Measurements from ENCODE around the gene HDAC9. TPM values are rescaled to one million over a fixed set of nuclear protein-coding genes. Genes with fewer than 3 reads are reported as not detected.
A peak's percentile ranks its signal among the peaks of the same experiment; 100 is the strongest.

HDAC9 gene
- total RNA-seq, 1 donor from 2014 or later: 27.6 TPM

GRCh38 chr7:18552943-18553604 is 57.5 kb downstream of the HDAC9 start:
- Mint-ChIP-seq H3K4me3 (ENCODE audit: unreplicated experiment) (no peak overlapping the region), H3K27ac (ENCODE audit: unreplicated experiment) (no peak overlapping the region), H3K27me3 (ENCODE audit: low read depth, unreplicated experiment) (no peaks in the 10 kb centered on the region), H3K9me3 (ENCODE audit: unreplicated experiment) (no peaks in the 10 kb centered on the region), H3K4me1 (ENCODE audit: low read depth, unreplicated experiment) (peaks cover 22% of the 10 kb centered on the region), H3K36me3 (ENCODE audit: low read depth, unreplicated experiment) (peaks cover 3% of the 10 kb centered on the region)
- H3K27ac ChIP-seq (ENCODE audit: low read depth, low read length): no peak overlapping the region
- H4K20me1 ChIP-seq (ENCODE audit: insufficient read depth, low read length): no peaks in the 10 kb centered on the region
- FAIRE-seq (peak; percentile 34), DNase-seq (ENCODE audit: low read depth) (peak; percentile 19)
- peak overlapping the region; percentile 6 for H3K9ac ChIP-seq (ENCODE audit: low read length)
- H3K4me1 ChIP-seq (ENCODE audit: insufficient read depth, low read length): peaks cover 21% of the 10 kb centered on the region
- no peak overlapping the region for H3K4me3 ChIP-seq (ENCODE audit: insufficient read depth, low read depth, low read length)
- no peaks in the 10 kb centered on the region for H3K9me3 ChIP-seq (ENCODE audit: insufficient read depth, low read depth, low read length)
- TF ChIP-seq EZH2 (IDR thresholded peaks at IDR 0.05; ENCODE audit: insufficient read depth, low read length) (no peak), CTCF (IDR thresholded peaks at IDR 0.05; ENCODE audit: insufficient read depth, low read depth, low read length) (no peak)
- no peaks in the 10 kb centered on the region for H3K27me3 ChIP-seq (ENCODE audit: insufficient read depth, low read length)
- peaks cover 5% of the 10 kb centered on the region for H3K79me2 ChIP-seq (ENCODE audit: insufficient read depth, low read length)
- peak overlapping the region; percentile 37 for H3K4me2 ChIP-seq (ENCODE audit: low read length)
- no peaks in the 10 kb centered on the region for H3K36me3 ChIP-seq (ENCODE audit: insufficient read depth, low read length)
- no peak overlapping the region for H2AFZ ChIP-seq (ENCODE audit: low read depth, low read length)

GRCh38 chr7:18553605-18554003 is 58.1 kb downstream of the HDAC9 start:
- H3K9ac ChIP-seq (ENCODE audit: low read length): peak overlapping the region; percentile 6
- FAIRE-seq (no peak), DNase-seq (ENCODE audit: low read depth) (no peak)
- no peak overlapping the region for H3K4me3 Mint-ChIP-seq (ENCODE audit: unreplicated experiment)
- H3K9me3 ChIP-seq (ENCODE audit: insufficient read depth, low read depth, low read length): no peaks in the 10 kb centered on the region
- H3K4me1 Mint-ChIP-seq (ENCODE audit: low read depth, unreplicated experiment): peaks cover 26% of the 10 kb centered on the region
- peaks cover 5% of the 10 kb centered on the region for H3K79me2 ChIP-seq (ENCODE audit: insufficient read depth, low read length)
- H3K9me3 Mint-ChIP-seq (ENCODE audit: unreplicated experiment): no peaks in the 10 kb centered on the region
- H3K27me3 ChIP-seq (ENCODE audit: insufficient read depth, low read length): no peaks in the 10 kb centered on the region
- no peak overlapping the region for H3K4me3 ChIP-seq (ENCODE audit: insufficient read depth, low read depth, low read length)
- no peaks in the 10 kb centered on the region for H3K36me3 ChIP-seq (ENCODE audit: insufficient read depth, low read length)
- H3K36me3 Mint-ChIP-seq (ENCODE audit: low read depth, unreplicated experiment): no peaks in the 10 kb centered on the region
- H3K27me3 Mint-ChIP-seq (ENCODE audit: low read depth, unreplicated experiment): no peaks in the 10 kb centered on the region
- H3K4me1 ChIP-seq (ENCODE audit: insufficient read depth, low read length): peaks cover 26% of the 10 kb centered on the region
- H3K27ac Mint-ChIP-seq (ENCODE audit: unreplicated experiment): no peak overlapping the region
- H4K20me1 ChIP-seq (ENCODE audit: insufficient read depth, low read length): no peaks in the 10 kb centered on the region
- H3K4me2 ChIP-seq (ENCODE audit: low read length): peak overlapping the region; percentile 37
- no peak for TF ChIP-seq CTCF (IDR thresholded peaks at IDR 0.05; ENCODE audit: insufficient read depth, low read depth, low read length)
- H2AFZ ChIP-seq (ENCODE audit: low read depth, low read length): no peak overlapping the region
- no peak overlapping the region for H3K27ac ChIP-seq (ENCODE audit: low read depth, low read length)

- Mint-ChIP-seq H3K4me3 (ENCODE audit: unreplicated experiment) (no peak overlapping the region), H3K27ac (ENCODE audit: unreplicated experiment) (no peak overlapping the region)
Measured at GRCh38 chr7:18555120-18555519, 59.6 kb downstream of the HDAC9 start.

More at GRCh38 chr7:18555120-18555519, 59.6 kb downstream of the HDAC9 start:
- no peaks in the 10 kb centered on the region for H3K27me3 ChIP-seq (ENCODE audit: insufficient read depth, low read length)
- H3K9me3 ChIP-seq (ENCODE audit: insufficient read depth, low read depth, low read length): no peaks in the 10 kb centered on the region
- H4K20me1 ChIP-seq (ENCODE audit: insufficient read depth, low read length): no peaks in the 10 kb centered on the region
- Mint-ChIP-seq H3K4me1 (ENCODE audit: low read depth, unreplicated experiment) (peaks cover 34% of the 10 kb centered on the region), H3K36me3 (ENCODE audit: low read depth, unreplicated experiment) (no peaks in the 10 kb centered on the region), H3K9me3 (ENCODE audit: unreplicated experiment) (no peaks in the 10 kb centered on the region), H3K27me3 (ENCODE audit: low read depth, unreplicated experiment) (no peaks in the 10 kb centered on the region)
- peak overlapping the region; percentile 45 for H3K27ac ChIP-seq (ENCODE audit: low read depth, low read length)
- no peaks in the 10 kb centered on the region for H3K36me3 ChIP-seq (ENCODE audit: insufficient read depth, low read length)
- no peak overlapping the region for H2AFZ ChIP-seq (ENCODE audit: low read depth, low read length)
- no peak overlapping the region for H3K9ac ChIP-seq (ENCODE audit: low read length)
- peaks cover 37% of the 10 kb centered on the region for H3K4me1 ChIP-seq (ENCODE audit: insufficient read depth, low read length)
- peaks cover 5% of the 10 kb centered on the region for H3K79me2 ChIP-seq (ENCODE audit: insufficient read depth, low read length)
- no peak overlapping the region for H3K4me3 ChIP-seq (ENCODE audit: insufficient read depth, low read depth, low read length)
- TF ChIP-seq EZH2 (IDR thresholded peaks at IDR 0.05; ENCODE audit: insufficient read depth, low read length): no peak
- no peak for TF ChIP-seq CTCF (IDR thresholded peaks at IDR 0.05; ENCODE audit: insufficient read depth, low read depth, low read length)
- H3K4me2 ChIP-seq (ENCODE audit: low read length): peak overlapping the region; percentile 15
- no peak for FAIRE-seq
- peak; percentile 64 for DNase-seq (ENCODE audit: low read depth)

Measured in astrocyte (in vitro differentiated cells and primary cell).